Neural progenitor cell (in vitro differentiated cells): ENCODE results near the gene KLK10. TPM values are rescaled to one million over a fixed set of nuclear protein-coding genes. Genes with fewer than 3 reads are reported as not detected.

ENCODE experiments used
- DNase-seq: peaks from one replicate; pipeline ENCODE4 v3.0.0-alpha.2; 2016; ENCODE audit warnings: low spot score
- H2AFZ ChIP-seq: fragments of 200-600 bp; sonication (generic); replicated peaks from 2 replicates; pipeline ENCODE4 v1.6.1; 2016; ENCODE audit warnings: antibody characterized with exemption
- H3F3A ChIP-seq: fragments of 200-600 bp; sonication (generic); 2 replicates; pipeline ENCODE4 v1.6.1; 2016; ENCODE audit warnings: antibody characterized with exemption, low read depth
- H3K27ac ChIP-seq: fragments of 200-600 bp; sonication (generic); 2 replicates; pipeline ENCODE4 v1.5.1; 2016; ENCODE audit warnings: mild to moderate bottlenecking
- H3K27me3 ChIP-seq: fragments of 200-600 bp; sonication (generic); 2 replicates; pipeline ENCODE4 v1.6.1; 2016; ENCODE audit warnings: mild to moderate bottlenecking, moderate library complexity
- H3K36me3 ChIP-seq: fragments of 200-600 bp; sonication (generic); 2 replicates; pipeline ENCODE4 v1.5.1; 2016
- H3K4me1 ChIP-seq: fragments of 200-600 bp; sonication (generic); 2 replicates; pipeline ENCODE4 v1.6.1; 2016; ENCODE audit warnings: mixed run types
- H3K4me2 ChIP-seq: fragments of 200-600 bp; sonication (generic); 2 replicates; pipeline ENCODE4 v1.6.1; 2016
- H3K4me3 ChIP-seq: fragments of 200-600 bp; sonication (generic); 2 replicates; pipeline ENCODE4 v1.5.1; 2016
- H3K79me2 ChIP-seq: fragments of 200-600 bp; sonication (generic); 2 replicates; pipeline ENCODE4 v1.6.1; 2016; ENCODE audit warnings: low read depth
- H3K9ac ChIP-seq: fragments of 200-600 bp; sonication (generic); 2 replicates; pipeline ENCODE4 v1.6.1; 2016
- H3K9me3 ChIP-seq: fragments of 200-600 bp; sonication (generic); 2 replicates; pipeline ENCODE4 v1.5.1; 2016; ENCODE audit warnings: low read depth
- H4K20me1 ChIP-seq: fragments of 200-600 bp; sonication (generic); 2 replicates; pipeline ENCODE4 v1.6.1; 2016; ENCODE audit warnings: low read depth
- H3K27ac Mint-ChIP-seq: 3 replicates; pipeline ENCODE4 v1.8.0; 2021; ENCODE audit warnings: mixed read lengths
- H3K27me3 Mint-ChIP-seq: 2 replicates; pipeline ENCODE4 v1.8.0; 2022; ENCODE audit warnings: low read depth, mild to moderate bottlenecking, inconsistent platforms, moderate library complexity, mixed read lengths; ENCODE audit not compliant: insufficient read depth
- H3K36me3 Mint-ChIP-seq: 3 replicates; pipeline ENCODE4 v1.8.0; 2021; ENCODE audit warnings: mixed read lengths
- H3K4me1 Mint-ChIP-seq: 3 replicates; pipeline ENCODE4 v1.8.0; 2021; ENCODE audit warnings: mixed read lengths
- H3K4me3 Mint-ChIP-seq: 3 replicates; pipeline ENCODE4 v1.8.0; 2021; ENCODE audit warnings: mild to moderate bottlenecking, moderate library complexity, mixed read lengths
- H3K9me3 Mint-ChIP-seq: 3 replicates; pipeline ENCODE4 v1.8.0; 2020; ENCODE audit warnings: mixed read lengths
- CTCF ChIP-seq: fragments of 200-600 bp; sonication (generic); IDR thresholded peaks from 2 replicates; pipeline ENCODE4 v1.5.1; 2017; ENCODE audit warnings: antibody characterized with exemption, mild to moderate bottlenecking
- EZH2 ChIP-seq: fragments of 200-600 bp; sonication (generic); IDR thresholded peaks from 2 replicates; pipeline ENCODE4 v1.6.1; 2017; ENCODE audit warnings: antibody characterized with exemption, mild to moderate bottlenecking, moderate library complexity
- EZH2phosphoT487 ChIP-seq: fragments of 200-600 bp; sonication (generic); IDR thresholded peaks from 2 replicates; pipeline ENCODE4 v1.6.1; 2017; ENCODE audit warnings: antibody characterized with exemption
- total RNA-seq: library from RNA; depleted of rRNA; stranded (reverse); fragments of >200 nt; gene quantifications from 2 replicates; pipeline ENCODE4 v1.2.3, GENCODE V29; 2015; ENCODE audit warnings: low replicate concordance

Gene KLK10
- total RNA-seq, 1 donor from 2014 or later = not detected

- Histone ChIP-seq H3K27ac (no peak overlapping the region), H3K27me3 (peaks cover 69% of the 10 kb centered on the region), H3K79me2 (no peaks in the 10 kb centered on the region), H3K9me3 (no peaks in the 10 kb centered on the region), H3K4me1 (peaks cover 16% of the 10 kb centered on the region), H3K36me3 (no peaks in the 10 kb centered on the region), H2AFZ (peak overlapping the region; percentile 72), H3K9ac (no peak overlapping the region), H3K4me2 (peak overlapping the region; percentile 90), H3F3A (peaks cover 27% of the 10 kb centered on the region), H4K20me1 (peaks cover 7% of the 10 kb centered on the region), H3K4me3 (peak overlapping the region; percentile 49)
- Mint-ChIP-seq H3K27me3 (peaks cover 66% of the 10 kb centered on the region), H3K9me3 (peaks cover 13% of the 10 kb centered on the region), H3K27ac (no peak overlapping the region), H3K36me3 (no peaks in the 10 kb centered on the region), H3K4me3 (peak overlapping the region; percentile 78), H3K4me1 (peaks cover 9% of the 10 kb centered on the region)
- TF ChIP-seq EZH2 = peak; percentile 41
- TF ChIP-seq CTCF = no peak
- TF ChIP-seq EZH2phosphoT487 = peak; percentile 32
- DNase-seq = no peak
Observed at GRCh38 chr19:51018745-51019543, 565 bp downstream of the KLK10 start.

GRCh38 chr19:51016798-51017683 is 2.5 kb downstream of the KLK10 start:
- Mint-ChIP-seq H3K4me1 (peaks cover 9% of the 10 kb centered on the region), H3K4me3 (peak overlapping the region; percentile 79), H3K36me3 (no peaks in the 10 kb centered on the region), H3K27ac (no peak overlapping the region), H3K9me3 (peaks cover 13% of the 10 kb centered on the region), H3K27me3 (peaks cover 64% of the 10 kb centered on the region)
- Histone ChIP-seq H4K20me1 (peaks cover 7% of the 10 kb centered on the region), H3K27ac (no peak overlapping the region), H3K4me2 (peak overlapping the region; percentile 85), H3K27me3 (peaks cover 69% of the 10 kb centered on the region), H3K79me2 (no peaks in the 10 kb centered on the region), H3K4me1 (peaks cover 16% of the 10 kb centered on the region), H3K9ac (no peak overlapping the region), H3F3A (peaks cover 27% of the 10 kb centered on the region), H3K9me3 (no peaks in the 10 kb centered on the region), H3K36me3 (no peaks in the 10 kb centered on the region), H3K4me3 (peak overlapping the region; percentile 64), H2AFZ (peak overlapping the region; percentile 89)
- DNase-seq = peak; percentile 80
- TF ChIP-seq EZH2 = peak; percentile 91
- TF ChIP-seq CTCF = peak; percentile 77
- peak; percentile 83 for TF ChIP-seq EZH2phosphoT487

- H3K4me1 Mint-ChIP-seq = peaks cover 9% of the 10 kb centered on the region
- H3K27me3 ChIP-seq = peaks cover 68% of the 10 kb centered on the region
- H3K4me2 ChIP-seq = no peak overlapping the region
- no peaks in the 10 kb centered on the region for H3K9me3 ChIP-seq
- H4K20me1 ChIP-seq = peaks cover 7% of the 10 kb centered on the region
- H3K9me3 Mint-ChIP-seq = peaks cover 13% of the 10 kb centered on the region
- no peaks in the 10 kb centered on the region for H3K79me2 ChIP-seq
- TF ChIP-seq EZH2phosphoT487 (no peak), CTCF (no peak), EZH2 (no peak)
- H3K9ac ChIP-seq = no peak overlapping the region
- no peak overlapping the region for H3K27ac ChIP-seq
- H2AFZ ChIP-seq = no peak overlapping the region
- H3F3A ChIP-seq = peaks cover 25% of the 10 kb centered on the region
- no peak overlapping the region for H3K4me3 ChIP-seq
- no peak overlapping the region for H3K27ac Mint-ChIP-seq
- no peaks in the 10 kb centered on the region for H3K36me3 Mint-ChIP-seq
- H3K4me1 ChIP-seq = peaks cover 13% of the 10 kb centered on the region
- peaks cover 61% of the 10 kb centered on the region for H3K27me3 Mint-ChIP-seq
- no peaks in the 10 kb centered on the region for H3K36me3 ChIP-seq
- peak overlapping the region; percentile 47 for H3K4me3 Mint-ChIP-seq
- DNase-seq = no peak
Observed at GRCh38 chr19:51015691-51016267, 3.7 kb downstream of the KLK10 start.
